Common myeloid progenitor, CD34-positive (primary cell): Measurements from ENCODE around the gene PCSK4.

Source experiments
- CTCF ChIA-PET: fragments of 350-600 bp; sonication (Branson Sonifier 250); formaldehyde crosslinking; loops from one replicate; lab custom pipeline; 2021; ENCODE audit warnings: antibody characterized with exemption; lab: Charles Lee
- POLR2A ChIA-PET: fragments of 350-600 bp; sonication (Branson Sonifier 250); formaldehyde crosslinking; loops from one replicate; lab custom pipeline; 2021; ENCODE audit warnings: antibody characterized with exemption; lab: Charles Lee
- DNase-seq, 3 donors: peaks; one replicate each; pipeline versions ENCODE4 v3.0.0 to v3.0.0-alpha.2; 2013
- H3K27ac ChIP-seq, 2 experiments: 1 replicate in 1 of 2; 2 replicates in 1 of 2; pipeline ENCODE4 v1.7.0; 2013; ENCODE audit warnings: inconsistent platforms in 2 of 2, low read length in 2 of 2, mild to moderate bottlenecking in 2 of 2, low read depth in 1 of 2, moderate library complexity in 1 of 2; ENCODE audit not compliant: severe bottlenecking in 2 of 2, insufficient read depth in 1 of 2, poor library complexity in 1 of 2
- H3K27me3 ChIP-seq, 5 experiments: replicated peaks in 2 of 5; 1 replicate in 3 of 5; 2 replicates in 2 of 5; pipeline versions ENCODE4 v1.6.1 to v1.7.0; 2013; ENCODE audit warnings: low read length in 4 of 5, mild to moderate bottlenecking in 2 of 5, moderate library complexity in 2 of 5, inconsistent platforms in 1 of 5; ENCODE audit not compliant: insufficient read depth in 5 of 5, control insufficient read depth in 4 of 5
- H3K36me3 ChIP-seq, 4 experiments: 1 replicate in 2 of 4; 2 replicates in 2 of 4; pipeline versions ENCODE4 v1.6.1 to v1.7.0; 2013; ENCODE audit warnings: low read length in 3 of 4, control low read depth in 1 of 4, mild to moderate bottlenecking in 1 of 4; ENCODE audit not compliant: control insufficient read depth in 4 of 4, insufficient read depth in 4 of 4
- H3K4me1 ChIP-seq, 4 experiments: 1 replicate in 3 of 4; 2 replicates in 1 of 4; pipeline versions ENCODE4 v1.6.1 to v1.7.1; 2013; ENCODE audit warnings: low read length in 3 of 4, mild to moderate bottlenecking in 3 of 4, control low read depth in 1 of 4, inconsistent platforms in 1 of 4, moderate library complexity in 1 of 4; ENCODE audit not compliant: control insufficient read depth in 4 of 4, insufficient read depth in 4 of 4; ENCODE audit errors: control extremely low read depth in 1 of 4
- H3K4me3 ChIP-seq, 7 experiments: 1 replicate in 4 of 7; 2 replicates in 3 of 7; pipeline versions ENCODE4 v1.5.1 to v1.7.0; 2013; ENCODE audit warnings: mild to moderate bottlenecking in 7 of 7, low read length in 6 of 7, moderate library complexity in 6 of 7, inconsistent platforms in 2 of 7, low read depth in 2 of 7, control low read depth in 1 of 7; ENCODE audit not compliant: insufficient read depth in 4 of 7, control insufficient read depth in 1 of 7; ENCODE audit errors: extremely low read depth in 1 of 7
- H3K9me3 ChIP-seq, 5 experiments: 1 replicate in 4 of 5; 2 replicates in 1 of 5; pipeline versions ENCODE4 v1.6.1 to v1.7.1; 2013; ENCODE audit warnings: low read length in 4 of 5, mild to moderate bottlenecking in 2 of 5, inconsistent platforms in 1 of 5, low read depth in 1 of 5, moderate library complexity in 1 of 5; ENCODE audit not compliant: control insufficient read depth in 4 of 5, insufficient read depth in 2 of 5; ENCODE audit errors: control extremely low read depth in 1 of 5
- WGBS: methylation state at CpG from one replicate; pipeline ENCODE4 v1.1.5; 2013; ENCODE audit not compliant: insufficient coverage; 5-methylcytosine and 5-hydroxymethylcytosine counted together

The PCSK4 gene

DNA sequence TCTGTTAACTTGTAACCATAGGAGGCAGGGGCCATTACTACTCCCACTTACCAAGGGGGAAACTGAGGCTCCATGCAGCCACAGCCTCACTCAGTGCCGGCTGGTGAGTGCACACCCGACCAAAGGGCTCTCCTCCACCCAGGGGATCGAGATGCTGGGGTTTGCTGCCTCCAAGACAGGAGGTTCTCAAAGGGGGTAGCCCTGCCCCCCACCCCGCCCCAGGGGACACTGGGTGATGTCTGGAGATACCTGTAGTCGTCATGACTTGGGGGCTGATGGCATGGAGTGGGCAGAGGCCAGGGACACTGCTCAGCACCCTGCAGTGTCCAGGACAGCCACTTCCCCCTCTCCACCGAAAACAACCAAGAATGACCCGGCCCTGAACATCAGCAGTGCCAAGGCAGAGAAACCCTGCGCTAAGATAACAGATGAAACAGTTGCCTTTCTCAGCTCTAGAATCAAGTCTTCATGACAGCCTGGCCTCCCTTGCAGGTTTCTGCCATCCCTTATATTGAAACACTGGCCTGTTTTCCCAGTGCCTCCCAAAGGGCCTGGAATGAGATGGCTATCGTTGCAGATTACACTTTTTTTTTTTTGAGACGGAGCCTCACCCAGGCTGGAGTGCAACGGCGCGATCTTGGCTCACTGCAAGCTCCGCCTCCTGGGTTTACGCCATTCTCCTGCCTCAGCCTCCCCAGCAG, 4.1 kb upstream of the PCSK4 start:
- Histone ChIP-seq H3K27me3 (peaks cover 0 to 11% (median 8%) of the 10 kb centered on the region in 5 experiments), H3K4me1 (peaks cover 0 to 21% (median 19%) of the 10 kb centered on the region in 4 experiments), H3K36me3 (no peaks in the 10 kb centered on the region), H3K9me3 (no peaks in the 10 kb centered on the region), H3K4me3 (no peak overlapping the region), H3K27ac (no peak overlapping the region)
- 81% methylated on average over 13 of the region's 15 CpGs for WGBS
- no peak for DNase-seq
- ChIA-PET CTCF (interaction anchor here (1.6 to 1.7 kb wide), 2 partner anchors 15 to 28 kb away, joined by 4 to 5 read pairs; no protein-coding TSS in a partner anchor), POLR2A (no interaction called here)

DNA sequence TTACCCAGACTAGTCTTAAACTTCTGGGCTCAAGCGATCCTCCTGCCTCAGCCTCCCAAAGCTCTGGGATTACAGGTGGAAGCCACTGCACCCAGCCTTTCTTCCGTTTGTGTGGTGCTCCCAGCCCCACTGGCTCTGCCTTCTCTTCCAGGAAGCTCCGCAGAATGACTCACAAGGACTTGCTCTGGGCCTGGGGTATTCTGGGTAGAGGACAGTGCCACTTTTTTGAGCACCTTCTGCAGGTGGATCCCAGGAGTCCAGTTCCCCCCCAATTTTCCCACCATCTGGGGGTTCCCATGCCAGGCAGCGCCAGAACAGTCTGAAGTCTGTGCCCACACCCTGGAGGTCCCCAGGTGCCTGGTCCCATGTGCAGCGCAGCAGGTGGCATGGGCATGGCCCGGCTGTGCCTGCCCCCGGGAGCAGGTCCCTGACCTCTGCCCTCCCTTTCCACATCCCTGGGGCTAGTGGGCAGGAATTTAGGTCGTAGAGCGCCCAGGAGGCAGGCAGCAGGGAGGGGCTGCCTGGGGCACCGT, 2.4 kb upstream of the PCSK4 start:
- peaks cover 0 to 11% (median 8%) of the 10 kb centered on the region in 5 experiments for H3K27me3 ChIP-seq
- H3K4me3 ChIP-seq, result no peak overlapping the region
- CTCF ChIA-PET, result interaction anchor here (1.7 kb wide), 1 partner anchor 27 kb away, joined by 5 read pairs; no protein-coding TSS in a partner anchor
- WGBS, result 89% methylated on average over 8 of the region's 10 CpGs
- no peak overlapping the region for H3K27ac ChIP-seq
- DNase-seq, result no peak
- no peaks in the 10 kb centered on the region for H3K9me3 ChIP-seq
- H3K36me3 ChIP-seq, result no peaks in the 10 kb centered on the region
- POLR2A ChIA-PET, result no interaction called here
- H3K4me1 ChIP-seq, result peaks cover 0 to 31% (median 22%) of the 10 kb centered on the region in 4 experiments

DNA sequence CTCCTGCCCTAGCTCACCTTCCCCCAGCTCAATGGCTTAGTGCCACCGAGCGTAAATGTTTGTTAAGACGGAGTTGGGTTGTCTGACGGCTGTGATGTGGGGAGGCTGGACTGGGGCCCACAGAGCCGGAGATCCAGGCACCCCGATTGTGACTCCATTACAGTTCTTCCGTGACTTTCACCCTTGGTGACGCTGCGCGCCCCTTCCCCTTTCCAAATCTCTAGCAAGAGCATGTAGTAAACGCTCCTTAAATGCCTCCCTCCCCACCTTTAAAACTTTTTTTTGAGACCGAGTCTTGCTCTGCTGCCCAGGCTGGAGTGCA, 1.7 kb upstream of the PCSK4 start:
- WGBS, result 58% methylated on average over 10 of the region's 12 CpGs
- peak overlapping the region in 2 of 7 experiments; percentile 69 for H3K4me3 ChIP-seq
- H3K36me3 ChIP-seq, result no peaks in the 10 kb centered on the region
- H3K27ac ChIP-seq, result peak overlapping the region in 1 of 2 experiments; percentile 34
- peaks cover 0 to 31% (median 22%) of the 10 kb centered on the region in 4 experiments for H3K4me1 ChIP-seq
- H3K9me3 ChIP-seq, result no peaks in the 10 kb centered on the region
- CTCF ChIA-PET, result no interaction called here
- H3K27me3 ChIP-seq, result peaks cover 0 to 11% (median 8%) of the 10 kb centered on the region in 5 experiments
- POLR2A ChIA-PET, result no interaction called here
- DNase-seq, result no peak

- POLR2A ChIA-PET, result interaction anchor here (0.7 kb wide), 1 partner anchor 26 kb away, joined by 6 read pairs; no protein-coding TSS in a partner anchor
- H3K36me3 ChIP-seq, result no peaks in the 10 kb centered on the region
- CTCF ChIA-PET, result no interaction called here
- no peak for DNase-seq
- peak within 1 kb of the TSS in 1 of 2 experiments; percentile 75 for H3K27ac ChIP-seq
- peaks cover 0 to 9% (median 8%) of the 10 kb centered on the region in 5 experiments for H3K27me3 ChIP-seq
- 3% methylated on average over 61 of the region's 73 CpGs for WGBS
- peaks cover 0 to 31% (median 22%) of the 10 kb centered on the region in 4 experiments for H3K4me1 ChIP-seq
- no peaks in the 10 kb centered on the region for H3K9me3 ChIP-seq
- H3K4me3 ChIP-seq, result peak within 1 kb of the TSS; percentile 40 to 82 (median 69)
These were observed 1.1 kb upstream of the PCSK4 start, which contains the start of gene REEP6 for GRCh38 chr19:1491114-1491848. REEP6 (plus strand) TSS chr19:1491181; CDS start chr19:1491270, 89 bp downstream.

- Histone ChIP-seq H3K4me1 (peaks cover 0 to 31% (median 22%) of the 10 kb centered on the region in 4 experiments), H3K9me3 (no peaks in the 10 kb centered on the region), H3K27ac (peak overlapping the region in 1 of 2 experiments; percentile 75), H3K4me3 (peak overlapping the region; percentile 24 to 82 (median 68)), H3K27me3 (peaks cover 0 to 9% (median 8%) of the 10 kb centered on the region in 5 experiments), H3K36me3 (no peaks in the 10 kb centered on the region)
- POLR2A ChIA-PET, result no interaction called here
- CTCF ChIA-PET, result interaction anchor here (2.5 kb wide), 1 partner anchor 18 kb away, joined by 6 read pairs; no protein-coding TSS in a partner anchor
- DNase-seq, result peak; percentile 40 to 88 (median 78)
- WGBS, result 19% methylated on average over 28 of the region's 37 CpGs
These were observed 463 bp downstream of the PCSK4 start for GRCh38 chr19:1489463-1490310.

DNA sequence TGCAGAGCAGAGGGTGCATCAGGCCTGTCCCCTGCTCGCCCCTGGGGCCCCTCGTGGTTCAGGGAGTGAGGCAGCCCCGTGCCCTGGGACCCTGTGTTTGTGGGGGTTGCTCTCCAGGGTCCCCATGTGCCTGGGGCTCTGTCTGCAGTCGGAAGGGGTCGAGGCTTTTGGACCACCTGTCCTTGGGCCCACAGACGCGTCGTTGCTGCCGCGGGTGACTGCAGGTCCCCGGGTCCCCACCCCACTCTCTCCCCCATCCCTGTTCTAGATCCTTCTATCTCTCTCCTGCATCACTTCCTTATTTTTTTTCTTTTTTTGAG, 1.9 kb downstream of the PCSK4 start:
- H3K9me3 ChIP-seq, result no peaks in the 10 kb centered on the region
- POLR2A ChIA-PET, result no interaction called here
- H3K27me3 ChIP-seq, result peaks cover 0 to 9% (median 8%) of the 10 kb centered on the region in 5 experiments
- no peaks in the 10 kb centered on the region for H3K36me3 ChIP-seq
- CTCF ChIA-PET, result interaction anchor here (2.5 kb wide), 1 partner anchor 17 kb away, joined by 6 read pairs; no protein-coding TSS in a partner anchor
- WGBS, result 88% methylated on average over 11 of the region's 11 CpGs
- no peak overlapping the region for H3K4me3 ChIP-seq
- H3K4me1 ChIP-seq, result peaks cover 0 to 31% (median 22%) of the 10 kb centered on the region in 4 experiments
- no peak for DNase-seq
- H3K27ac ChIP-seq, result no peak overlapping the region
